Thyroid gland (tissue), 4 donors: ENCODE measurements around the gene HPS6. TPM values are rescaled to one million over a fixed set of nuclear protein-coding genes. Genes with fewer than 3 reads are reported as not detected.

Experiments used
- DNase-seq, 2 donors: peaks; one replicate each; pipeline ENCODE4 v3.0.0-alpha.2; 2019
- H3K27ac ChIP-seq, 3 donors: fragments of 200-600 bp; sonication (generic); 1 replicate in 2 of 3; 2 replicates in 1 of 3; pipeline ENCODE4 v1.5.1; 2016 to 2019; ENCODE audit warnings: mild to moderate bottlenecking in 1 of 3, moderate library complexity in 1 of 3
- H3K27me3 ChIP-seq: fragments of 200-600 bp; sonication (generic); one replicate; pipeline ENCODE4 v1.5.1; 2019
- H3K36me3 ChIP-seq, 2 donors: fragments of 200-600 bp; sonication (generic); one replicate each; pipeline ENCODE4 v1.5.1; 2016 to 2019
- H3K4me1 ChIP-seq, 2 donors: fragments of 200-600 bp; sonication (generic); one replicate each; pipeline ENCODE4 v1.5.1; 2017 to 2019
- H3K4me3 ChIP-seq, 3 donors: fragments of 200-600 bp; sonication (generic); replicated peaks in 1 of 3; 1 replicate in 2 of 3; 2 replicates in 1 of 3; pipeline ENCODE4 v1.5.1; 2016; ENCODE audit warnings: mild to moderate bottlenecking in 1 of 3
- H3K9me3 ChIP-seq: fragments of 200-600 bp; sonication (generic); one replicate; pipeline ENCODE4 v1.5.1; 2017
- POLR2A ChIP-seq, 2 donors: fragments of 450-650 bp; IDR thresholded peaks; one replicate each; pipeline ENCODE4 v1.6.1; 2017; ENCODE audit warnings: antibody characterized with exemption in 2 of 2, mild to moderate bottlenecking in 2 of 2, moderate library complexity in 1 of 2
- WGBS, 2 donors: methylation state at CpG; one replicate each; pipeline ENCODE4 v1.1.5; 2017; 5-methylcytosine and 5-hydroxymethylcytosine counted together
- intact Hi-C: fragments of 100-400 bp; cut with DNase I; formaldehyde crosslinking; loops from one replicate; pipeline ENCODE4 v1.15.1; 2023
- total RNA-seq, 4 donors: library from RNA; depleted of rRNA; stranded (reverse); fragments of >200 nt; gene quantifications; one replicate each; pipeline ENCODE4 v1.2.3, GENCODE V29; 2016
- TF ChIP-seq, protein P1 (sequence below), 6 experiments: fragments of 200-600 bp in 3 of 6; fragments of 450-650 bp in 3 of 6; sonication (generic) in 3 of 6; IDR thresholded peaks; one replicate each; pipeline ENCODE4 v1.5.1; 2016 to 2019; ENCODE audit warnings: antibody characterized with exemption in 6 of 6, mild to moderate bottlenecking in 2 of 6, inconsistent platforms in 1 of 6, moderate library complexity in 1 of 6

HPS6 gene
- total RNA-seq, 4 donors from 2014 or later: 18.7 to 28.5 (median 23.8) TPM

- Histone ChIP-seq H3K36me3 (no peaks in the 10 kb centered on the region), H3K9me3 (no peaks in the 10 kb centered on the region), H3K27ac (no peak overlapping the region), H3K4me1 (no peaks in the 10 kb centered on the region), H3K27me3 (no peaks in the 10 kb centered on the region), H3K4me3 (no peak overlapping the region)
- DNase-seq: no peak
- 94 to 96% methylated on average over 3 of the region's 3 CpGs for WGBS, 2 donors
- no peak for TF ChIP-seq POLR2A (IDR thresholded peaks at IDR 0.05)
- TF ChIP-seq, protein P1, sequence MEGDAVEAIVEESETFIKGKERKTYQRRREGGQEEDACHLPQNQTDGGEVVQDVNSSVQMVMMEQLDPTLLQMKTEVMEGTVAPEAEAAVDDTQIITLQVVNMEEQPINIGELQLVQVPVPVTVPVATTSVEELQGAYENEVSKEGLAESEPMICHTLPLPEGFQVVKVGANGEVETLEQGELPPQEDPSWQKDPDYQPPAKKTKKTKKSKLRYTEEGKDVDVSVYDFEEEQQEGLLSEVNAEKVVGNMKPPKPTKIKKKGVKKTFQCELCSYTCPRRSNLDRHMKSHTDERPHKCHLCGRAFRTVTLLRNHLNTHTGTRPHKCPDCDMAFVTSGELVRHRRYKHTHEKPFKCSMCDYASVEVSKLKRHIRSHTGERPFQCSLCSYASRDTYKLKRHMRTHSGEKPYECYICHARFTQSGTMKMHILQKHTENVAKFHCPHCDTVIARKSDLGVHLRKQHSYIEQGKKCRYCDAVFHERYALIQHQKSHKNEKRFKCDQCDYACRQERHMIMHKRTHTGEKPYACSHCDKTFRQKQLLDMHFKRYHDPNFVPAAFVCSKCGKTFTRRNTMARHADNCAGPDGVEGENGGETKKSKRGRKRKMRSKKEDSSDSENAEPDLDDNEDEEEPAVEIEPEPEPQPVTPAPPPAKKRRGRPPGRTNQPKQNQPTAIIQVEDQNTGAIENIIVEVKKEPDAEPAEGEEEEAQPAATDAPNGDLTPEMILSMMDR (IDR thresholded peaks at IDR 0.05): no peak
- intact Hi-C loops: no loop called here
These were observed 20.2 kb downstream of the HPS6 start for GRCh38 chr10:102085336-102085735.

DNA sequence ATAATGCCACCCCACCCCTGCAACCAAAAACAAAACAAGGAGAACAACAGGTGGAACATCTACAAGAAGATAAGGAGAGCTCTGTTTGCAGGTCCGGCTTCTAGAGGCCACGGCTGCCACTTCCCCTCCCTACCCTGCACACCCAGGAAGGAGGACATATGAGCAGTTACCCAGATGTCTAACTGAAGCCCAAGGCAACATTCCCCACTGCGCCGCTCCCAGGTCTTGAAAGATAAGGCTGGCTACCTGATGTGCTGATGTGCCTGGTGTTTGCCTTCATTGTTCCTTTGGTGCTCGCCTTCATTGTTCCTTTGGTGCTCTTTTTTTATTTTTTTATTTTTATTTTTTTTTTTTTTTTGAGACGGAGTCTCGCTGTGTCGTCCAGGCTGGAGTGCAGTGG is 21.0 kb downstream of the HPS6 start:
- no peak overlapping the region for H3K4me3 ChIP-seq
- intact Hi-C loops: no loop called here
- H3K27ac ChIP-seq: no peak overlapping the region
- no peaks in the 10 kb centered on the region for H3K9me3 ChIP-seq
- H3K36me3 ChIP-seq: no peaks in the 10 kb centered on the region
- H3K27me3 ChIP-seq: no peaks in the 10 kb centered on the region
- WGBS, 2 donors: 97% methylated on average over 8 of the region's 8 CpGs
- no peak for TF ChIP-seq POLR2A (IDR thresholded peaks at IDR 0.05)
- TF ChIP-seq, protein P1 (IDR thresholded peaks at IDR 0.05): no peak
- DNase-seq: no peak
- H3K4me1 ChIP-seq: no peaks in the 10 kb centered on the region

DNA sequence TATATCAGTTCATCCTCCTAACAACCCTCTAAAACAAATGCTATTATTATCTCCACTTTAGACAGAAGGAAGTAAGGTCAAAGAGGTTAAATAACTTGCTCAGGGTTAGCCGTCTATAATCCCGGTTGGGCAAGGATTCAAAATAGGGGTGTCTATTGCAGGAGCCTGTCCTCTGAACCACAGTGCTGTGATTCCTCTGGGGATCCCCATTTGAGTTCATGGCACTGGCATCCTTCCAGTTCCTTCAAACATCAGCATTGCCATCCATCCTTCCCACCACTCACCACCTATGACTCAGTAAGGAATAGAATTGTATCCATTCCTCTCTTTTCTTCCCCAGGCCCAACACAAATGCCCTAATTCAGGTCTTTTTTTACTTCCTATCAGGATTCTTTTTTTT is 25.6 kb downstream of the HPS6 start:
- no peak for TF ChIP-seq POLR2A (IDR thresholded peaks at IDR 0.05)
- TF ChIP-seq, protein P1 (IDR thresholded peaks at IDR 0.05): no peak
- no peaks in the 10 kb centered on the region for H3K4me1 ChIP-seq
- no peaks in the 10 kb centered on the region for H3K27me3 ChIP-seq
- DNase-seq: no peak
- no peaks in the 10 kb centered on the region for H3K36me3 ChIP-seq
- no peak overlapping the region for H3K4me3 ChIP-seq
- no peaks in the 10 kb centered on the region for H3K9me3 ChIP-seq
- H3K27ac ChIP-seq: no peak overlapping the region
- 34 to 81% methylated on average over 2 of the region's 2 CpGs for whole genome bisulfite sequencing, 2 donors
- intact Hi-C loops: no loop called here

- Histone ChIP-seq H3K27me3 (no peaks in the 10 kb centered on the region), H3K36me3 (no peaks in the 10 kb centered on the region), H3K4me3 (no peak overlapping the region), H3K4me1 (no peaks in the 10 kb centered on the region), H3K9me3 (no peaks in the 10 kb centered on the region), H3K27ac (no peak overlapping the region)
- TF ChIP-seq, protein P1 (IDR thresholded peaks at IDR 0.05): no peak
- TF ChIP-seq POLR2A (IDR thresholded peaks at IDR 0.05): no peak
- 98 to 99% methylated on average over 7 of the region's 7 CpGs for WGBS, 2 donors
- intact Hi-C loops: no loop called here
- DNase-seq: no peak
These were observed 31.3 kb downstream of the HPS6 start for GRCh38 chr10:102096449-102096848.

- Histone ChIP-seq H3K9me3 (no peaks in the 10 kb centered on the region), H3K27me3 (no peaks in the 10 kb centered on the region), H3K27ac (no peak overlapping the region), H3K36me3 (no peaks in the 10 kb centered on the region), H3K4me3 (no peak overlapping the region), H3K4me1 (no peaks in the 10 kb centered on the region)
- 90 to 93% methylated on average over 5 of the region's 5 CpGs for whole genome bisulfite sequencing, 2 donors
- DNase-seq: no peak
- intact Hi-C loops: no loop called here
- no peak for TF ChIP-seq POLR2A (IDR thresholded peaks at IDR 0.05)
These were observed 36.0 kb downstream of the HPS6 start for GRCh38 chr10:102101152-102101551.

GRCh38 chr10:102102421-102102820 is 37.3 kb downstream of the HPS6 start:
- no peak for DNase-seq
- Histone ChIP-seq H3K27ac (no peak overlapping the region), H3K36me3 (peaks cover 5 to 9% of the 10 kb centered on the region in 2 donors), H3K27me3 (no peaks in the 10 kb centered on the region), H3K9me3 (no peaks in the 10 kb centered on the region), H3K4me3 (no peak overlapping the region), H3K4me1 (no peaks in the 10 kb centered on the region)
- intact Hi-C loops: no loop called here
- TF ChIP-seq POLR2A (IDR thresholded peaks at IDR 0.05): no peak
- TF ChIP-seq, protein P1 (IDR thresholded peaks at IDR 0.05): no peak
- 82 to 88% methylated on average over 1 of the region's 1 CpG for WGBS, 2 donors
